Erythroblast (primary cell): Measurements from ENCODE around the gene SYTL4.

Source experiments
- GATA1 ChIP-seq: IDR thresholded peaks from 2 replicates; pipeline ENCODE4 v1.6.1; 2011; ENCODE audit warnings: low read depth, mild to moderate bottlenecking, control low read depth, low read length, moderate library complexity
- POLR2A ChIP-seq: IDR thresholded peaks from 2 replicates; pipeline ENCODE4 v1.6.1; 2011; ENCODE audit warnings: mild to moderate bottlenecking, low read length

- TF ChIP-seq POLR2A (no peak), GATA1 (no peak)
These were observed 15.8 kb upstream of the SYTL4 start for GRCh38 chrX:100747703-100748102.
